Measurements from ENCODE around the gene CIDEC.

The CIDEC gene

GRCh38 chr3:9915254-9916141 lies 35.4 kb upstream of the CIDEC start:
- H3K4me3 ChIP-seq (ENCODE audit: low read depth, low read length) = peak overlapping the region; percentile 45
- no peak for TF ChIP-seq CTCF (IDR thresholded peaks at IDR 0.05; ENCODE audit: low read depth, low read length, missing control alignments)
- no peak for DNase-seq (ENCODE audit: low read depth)

DNA sequence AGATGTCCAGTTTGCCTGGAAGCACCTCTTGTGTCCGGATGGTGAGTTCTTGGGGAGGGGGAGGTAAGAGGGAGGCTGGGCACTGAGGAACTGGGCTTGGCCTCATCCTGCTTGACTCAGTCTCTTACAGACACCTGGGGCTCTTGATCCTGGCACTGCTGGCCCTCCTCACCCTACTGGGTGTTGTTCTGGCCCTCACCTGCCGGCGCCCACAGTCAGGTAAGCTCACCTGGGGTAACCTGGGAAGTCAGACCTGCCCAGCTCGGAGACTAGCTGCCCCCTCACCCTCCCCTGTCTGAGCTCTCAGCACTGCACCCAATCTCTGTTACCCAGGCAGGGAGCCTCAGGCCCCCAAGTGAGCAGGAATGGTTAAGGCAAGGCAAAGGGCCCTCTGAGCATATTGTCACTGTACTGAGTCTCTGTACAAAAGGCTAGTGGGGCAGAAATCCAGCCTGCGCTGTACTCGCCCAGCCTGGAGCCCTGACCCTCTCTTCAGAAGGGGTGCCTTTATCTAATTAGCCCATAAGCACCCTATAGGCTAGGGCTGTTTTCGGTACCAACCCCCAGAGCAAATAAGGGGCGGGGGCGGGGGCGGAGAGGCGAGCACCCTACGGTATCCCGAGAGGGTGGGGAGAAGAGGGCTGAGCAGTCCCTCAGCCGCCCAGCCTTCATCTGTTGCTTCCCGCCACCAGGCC lies 34.7 kb upstream of the CIDEC start:
- DNase-seq (ENCODE audit: low read depth) = no peak
- TF ChIP-seq CTCF (IDR thresholded peaks at IDR 0.05; ENCODE audit: low read depth, low read length, missing control alignments) = no peak
- 0 out of 2 replicates have a peak overlapping the region, but pooled peaks have one; percentile 45 for H3K4me3 ChIP-seq (ENCODE audit: low read depth, low read length)

GRCh38 chr3:9914011-9914410 lies 34.0 kb upstream of the CIDEC start:
- H3K4me3 ChIP-seq (ENCODE audit: low read depth, low read length) = no peak overlapping the region
- no peak for TF ChIP-seq CTCF (IDR thresholded peaks at IDR 0.05; ENCODE audit: low read depth, low read length, missing control alignments)
- no peak for DNase-seq (ENCODE audit: low read depth)

DNA sequence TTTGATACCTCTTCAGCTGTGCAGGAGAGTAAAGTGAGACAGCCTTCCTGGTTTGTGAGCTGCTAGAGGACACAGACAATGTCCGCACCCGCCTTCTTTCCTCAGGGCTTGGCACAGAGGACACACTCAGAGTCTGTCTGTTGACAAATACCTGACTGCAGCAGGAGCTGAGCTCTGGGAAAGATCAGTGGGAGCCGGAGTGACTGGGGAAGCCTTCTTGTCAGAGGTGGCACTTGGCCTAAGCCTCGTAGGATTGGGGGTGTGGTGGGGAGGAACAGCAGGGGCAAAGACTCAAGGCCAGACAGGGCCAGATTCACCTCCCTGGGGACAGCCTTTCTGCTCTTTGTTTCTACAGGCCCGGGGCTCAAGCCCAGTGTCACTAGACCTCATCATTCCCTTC lies 33.5 kb upstream of the CIDEC start:
- H3K4me3 ChIP-seq (ENCODE audit: low read depth, low read length) = no peak overlapping the region
- DNase-seq (ENCODE audit: low read depth) = no peak
- no peak for TF ChIP-seq CTCF (IDR thresholded peaks at IDR 0.05; ENCODE audit: low read depth, low read length, missing control alignments)

DNA sequence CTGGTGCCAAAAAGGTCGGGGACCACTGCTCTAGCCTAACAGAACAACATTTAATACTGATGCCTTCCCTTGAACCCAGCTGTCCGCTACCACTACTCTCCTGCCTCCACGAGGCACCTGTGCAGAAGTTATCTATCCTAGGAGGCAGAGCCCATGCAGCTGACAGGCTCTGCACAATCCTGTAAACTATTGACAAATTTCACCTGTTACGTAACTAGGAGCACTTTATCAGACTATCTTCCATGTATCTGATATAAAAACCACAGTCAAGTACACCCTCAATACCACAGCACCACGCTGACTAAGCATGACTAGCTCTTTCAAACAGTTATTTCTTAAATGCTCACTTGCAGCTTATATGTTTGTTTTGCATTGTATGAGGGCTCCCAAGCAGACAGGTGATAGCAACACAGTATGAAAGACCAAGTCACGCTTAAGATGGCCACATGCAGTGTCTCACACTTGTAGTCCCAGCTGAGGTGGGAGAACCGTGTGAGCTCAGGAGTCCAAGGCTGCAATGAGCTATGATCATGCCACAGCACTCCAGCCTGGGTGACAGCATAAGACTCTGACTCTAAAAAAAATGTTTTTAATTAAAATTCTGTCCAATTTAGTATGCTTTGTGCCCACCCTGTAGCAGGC lies 32.4 kb upstream of the CIDEC start:
- no peak for DNase-seq (ENCODE audit: low read depth)
- no peak for TF ChIP-seq CTCF (IDR thresholded peaks at IDR 0.05; ENCODE audit: low read depth, low read length, missing control alignments)
- H3K4me3 ChIP-seq (ENCODE audit: low read depth, low read length) = no peak overlapping the region

GRCh38 chr3:9911863-9912262 lies 31.8 kb upstream of the CIDEC start:
- DNase-seq (ENCODE audit: low read depth) = no peak
- TF ChIP-seq CTCF (IDR thresholded peaks at IDR 0.05; ENCODE audit: low read depth, low read length, missing control alignments) = no peak

More at GRCh38 chr3:9911863-9912262, 31.8 kb upstream of the CIDEC start:
- H3K4me3 ChIP-seq (ENCODE audit: low read depth, low read length) = no peak overlapping the region

Measured in GM12864 (cell line).